Panc1 (cell line): ENCODE results near the gene PADI6. TPM values are rescaled to one million over a fixed set of nuclear protein-coding genes. Genes with fewer than 3 reads are reported as not detected.

Experiments
- ATAC-seq: fragments of 200-7000 bp; cut with Tn5 transposase; 2 replicates; pipeline ENCODE4 v1.9.1; 2020; ENCODE audit warnings: mild to moderate bottlenecking, moderate library complexity
- BruUV-seq: library from RNA; stranded (reverse); fragments of 400-500 nt; replicated peaks from 2 replicates; lab custom pipeline; 2021; lab: Mats Ljungman, UMichigan
- CTCF ChIA-PET: fragments of 300-600 bp; sonication (Branson Sonifier 250); formaldehyde crosslinking; loops from one replicate; lab custom pipeline; 2022; ENCODE audit warnings: antibody characterized with exemption; lab: Charles Lee
- POLR2A ChIA-PET: fragments of 300-600 bp; sonication (Branson Sonifier 250); formaldehyde crosslinking; loops from one replicate; lab custom pipeline; 2022; ENCODE audit warnings: antibody characterized with exemption; lab: Charles Lee
- DNase-seq: peaks from one replicate; pipeline ENCODE4 v3.0.0-alpha.2; 2010; ENCODE audit warnings: low read depth, low spot score
- H3K27ac ChIP-seq: 2 replicates; pipeline ENCODE4 v1.5.1; 2011; ENCODE audit warnings: mild to moderate bottlenecking, low read length, inconsistent platforms
- H3K27me3 ChIP-seq: fragments of 200-500 bp; sonication (Bioruptor generic); 2 replicates; pipeline ENCODE4 v1.6.0; 2014; ENCODE audit warnings: low read length, inconsistent platforms; ENCODE audit not compliant: control insufficient read depth, insufficient read depth
- H3K36me3 ChIP-seq: fragments of 200-500 bp; sonication (Bioruptor generic); 2 replicates; pipeline ENCODE4 v1.5.1; 2014; ENCODE audit warnings: inconsistent platforms, mild to moderate bottlenecking, low read length, moderate library complexity; ENCODE audit not compliant: control insufficient read depth, insufficient read depth
- H3K4me1 ChIP-seq: 2 replicates; pipeline ENCODE4 v1.5.1; 2011; ENCODE audit warnings: inconsistent platforms, mild to moderate bottlenecking, low read length, moderate library complexity; ENCODE audit not compliant: control insufficient read depth, insufficient read depth
- H3K4me3 ChIP-seq, 2 experiments: 2 replicates each; pipeline ENCODE4 v1.5.1; 2011 to 2012; ENCODE audit warnings: low read depth in 2 of 2, low read length in 2 of 2, mild to moderate bottlenecking in 2 of 2, inconsistent platforms in 1 of 2, moderate library complexity in 1 of 2
- H3K9me3 ChIP-seq: fragments of 200-500 bp; sonication (Bioruptor generic); 2 replicates; pipeline ENCODE4 v1.5.1; 2014; ENCODE audit warnings: low read depth, mild to moderate bottlenecking, inconsistent platforms, low read length, moderate library complexity; ENCODE audit not compliant: control insufficient read depth, insufficient read depth
- CTCF ChIP-seq: fragments of 450-650 bp; IDR thresholded peaks from 2 replicates; pipeline ENCODE4 v1.5.1; 2017; ENCODE audit warnings: mild to moderate bottlenecking
- POLR2AphosphoS5 ChIP-seq: IDR thresholded peaks from 2 replicates; pipeline ENCODE4 v1.6.1; 2012; ENCODE audit warnings: mild to moderate bottlenecking, low read depth, low read length, moderate library complexity
- REST ChIP-seq, 2 experiments: IDR thresholded peaks; 2 replicates each; pipeline ENCODE4 v1.6.1; 2011 to 2012; ENCODE audit warnings: low read depth in 2 of 2, control low read depth in 1 of 2, low read length in 1 of 2, mild to moderate bottlenecking in 1 of 2, moderate library complexity in 1 of 2; ENCODE audit not compliant: insufficient read depth in 1 of 2
- SIN3A ChIP-seq: IDR thresholded peaks from 2 replicates; pipeline ENCODE4 v1.6.1; 2012; ENCODE audit warnings: low read depth, mild to moderate bottlenecking, low read length, moderate library complexity, borderline replicate concordance; ENCODE audit not compliant: insufficient read depth
- TCF7L2 ChIP-seq: IDR thresholded peaks from 2 replicates; pipeline ENCODE4 v1.6.1; 2011; ENCODE audit warnings: mild to moderate bottlenecking, low read depth, low read length, inconsistent platforms
- in situ Hi-C: cut with HindIII; loops from 2 replicates; pipeline ENCODE4 v1.10.0; 2016; ENCODE audit warnings: low sequenced_read_pairs, low pct_unique_long_range_greater_than_20kb
- intact Hi-C: fragments of 100-400 bp; cut with micrococcal nuclease; formaldehyde crosslinking; loops from one replicate; pipeline ENCODE4 v1.10.0; 2022; ENCODE audit not compliant: unreplicated experiment
- total RNA-seq: library from RNA; stranded (reverse); gene quantifications from one replicate; pipeline ENCODE4 v1.2.1, GENCODE V29; 2021; ENCODE audit not compliant: unreplicated experiment

Gene PADI6
- total RNA-seq, 1 experiment from 2014 or later: not detected

DNA sequence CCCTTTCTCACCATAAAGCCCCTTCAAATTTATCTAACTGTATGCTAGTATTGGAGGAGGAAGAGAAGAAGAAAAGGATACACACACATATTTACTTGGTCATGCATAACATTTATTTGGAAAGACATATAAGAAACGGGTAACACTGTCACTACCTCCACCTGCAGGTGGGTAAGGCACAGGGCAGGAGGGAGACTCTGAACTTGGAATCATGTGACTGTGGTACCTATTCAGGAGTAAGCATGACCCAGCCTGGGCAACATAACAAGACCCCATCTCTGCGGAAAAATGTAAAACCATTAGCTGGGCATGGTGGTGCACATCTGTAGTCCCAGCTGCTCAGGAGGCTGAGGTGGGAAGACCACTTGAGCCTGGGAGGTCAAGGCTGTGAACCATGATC lies 1.4 kb upstream of the PADI6 start:
- Histone ChIP-seq H3K36me3 (no peaks in the 10 kb centered on the region), H3K27me3 (no peaks in the 10 kb centered on the region), H3K27ac (no peak overlapping the region), H3K4me1 (peaks cover 4% of the 10 kb centered on the region), H3K9me3 (no peaks in the 10 kb centered on the region), H3K4me3 (no peak overlapping the region)
- no TSS peak for BruUV-seq
- intact Hi-C loops (no loop called here), in situ Hi-C loops (no loop called here)
- ChIA-PET CTCF (interaction anchor here (0.8 kb wide), 1 partner anchor 22 kb away, joined by 3 read pairs; no protein-coding TSS in a partner anchor), POLR2A (no interaction called here)
- peak; percentile 62; the same call in 1 of the 2 replicates for ATAC-seq
- TF ChIP-seq POLR2AphosphoS5 (no peak), SIN3A (no peak), REST (IDR thresholded peaks at IDR 0.05; ENCODE audit: insufficient read depth in 1 of 2, low read depth in 2 of 2, low read length in 1 of 2) (no peak), CTCF (no peak), TCF7L2 (no peak)
- no peak for DNase-seq

DNA sequence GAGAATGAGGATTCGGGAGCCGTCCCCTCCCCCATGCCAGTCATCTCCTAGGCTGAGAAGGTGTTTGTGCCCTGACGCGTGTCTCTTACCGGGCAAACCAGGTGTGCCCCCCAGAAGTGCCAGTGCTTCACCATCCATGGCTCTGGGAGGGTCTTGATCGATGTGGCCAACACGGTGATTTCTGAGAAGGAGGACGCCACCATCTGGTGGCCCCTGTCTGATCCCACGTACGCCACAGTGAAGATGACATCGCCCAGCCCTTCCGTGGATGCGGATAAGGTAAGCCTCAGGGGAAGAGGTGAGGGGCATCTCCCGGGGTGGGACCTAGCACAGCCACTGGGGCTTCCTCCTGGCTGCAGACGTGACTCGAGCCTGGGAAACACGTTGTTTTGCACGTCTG lies 959 bp downstream of the PADI6 start:
- H3K36me3 ChIP-seq: no peaks in the 10 kb centered on the region
- H3K4me1 ChIP-seq: peaks cover 4% of the 10 kb centered on the region
- ATAC-seq (no peak), DNase-seq (no peak)
- no peaks in the 10 kb centered on the region for H3K27me3 ChIP-seq
- no peak overlapping the region for H3K4me3 ChIP-seq
- no peak overlapping the region for H3K27ac ChIP-seq
- POLR2A ChIA-PET: no interaction called here
- CTCF ChIA-PET: interaction anchor here (0.6 kb wide), 1 partner anchor 72 kb away, joined by 4 read pairs; no protein-coding TSS in a partner anchor
- in situ Hi-C loops (no loop called here), intact Hi-C loops (no loop called here)
- TF ChIP-seq TCF7L2 (no peak), SIN3A (no peak), REST (IDR thresholded peaks at IDR 0.05; ENCODE audit: insufficient read depth in 1 of 2, low read depth in 2 of 2, low read length in 1 of 2) (no peak), CTCF (no peak), POLR2AphosphoS5 (no peak)
- no TSS peak for BruUV-seq
- no peaks in the 10 kb centered on the region for H3K9me3 ChIP-seq
